H1 (cell line): ENCODE measurements around the gene NAV3. TPM values are rescaled to one million over a fixed set of nuclear protein-coding genes. Genes with fewer than 3 reads are reported as not detected.

ENCODE experiments used
- CTCF ChIA-PET: fragments of 300-600 bp; sonication (Branson Sonifier 250); formaldehyde crosslinking; loops from one replicate; lab custom pipeline; 2021; ENCODE audit not compliant: partially characterized antibody; lab: Charles Lee
- POLR2A ChIA-PET: fragments of 300-600 bp; sonication (Branson Sonifier 250); formaldehyde crosslinking; loops from one replicate; lab custom pipeline; 2021; ENCODE audit warnings: inconsistent platforms; ENCODE audit not compliant: partially characterized antibody; lab: Charles Lee
- DNase-seq, 2 experiments: peaks; one replicate each; pipeline versions ENCODE4 v3.0.0 to v3.0.0-alpha.2; 2010 to 2022; ENCODE audit warnings: low spot score in 2 of 2, low read depth in 1 of 2, mixed read lengths in 1 of 2
- FAIRE-seq: peaks from 2 replicates; lab custom pipeline; 2011; peaks lifted over from hg19 to GRCh38; lab: Jason Lieb, UNC
- H2AFZ ChIP-seq: 2 replicates; pipeline ENCODE4 v1.8.1; 2012; ENCODE audit warnings: low read length, inconsistent platforms
- H2AK5ac ChIP-seq: 2 replicates; pipeline ENCODE4 v1.6.1; 2013; ENCODE audit warnings: low read depth, low read length
- H2BK120ac ChIP-seq: replicated peaks from 2 replicates; pipeline ENCODE3; 2013; ENCODE audit warnings: low read depth, low read length, inconsistent platforms
- H2BK12ac ChIP-seq: 2 replicates; pipeline ENCODE4 v1.6.1; 2013; ENCODE audit warnings: low read depth, low read length
- H2BK15ac ChIP-seq: 2 replicates; pipeline ENCODE4 v1.6.1; 2013; ENCODE audit warnings: low read length
- H2BK20ac ChIP-seq: 2 replicates; pipeline ENCODE4 v1.6.1; 2013; ENCODE audit warnings: low read length
- H2BK5ac ChIP-seq: 2 replicates; pipeline ENCODE4 v1.6.1; 2013; ENCODE audit warnings: low read depth, low read length
- H3K14ac ChIP-seq: 2 replicates; pipeline ENCODE4 v1.6.1; 2013; ENCODE audit warnings: inconsistent platforms; ENCODE audit not compliant: insufficient read length
- H3K18ac ChIP-seq: 2 replicates; pipeline ENCODE4 v1.6.1; 2013; ENCODE audit warnings: low read length; ENCODE audit errors: extremely low read depth
- H3K23ac ChIP-seq: 2 replicates; pipeline ENCODE4 v1.6.1; 2013; ENCODE audit warnings: inconsistent platforms; ENCODE audit not compliant: insufficient read length
- H3K23me2 ChIP-seq: 2 replicates; pipeline ENCODE4 v1.6.1; 2013; ENCODE audit warnings: low read depth, low read length
- H3K27ac ChIP-seq: 2 replicates; pipeline ENCODE4 v1.6.1; 2011; ENCODE audit warnings: low read depth, low read length, inconsistent platforms
- H3K27me3 ChIP-seq, 4 experiments: replicated peaks in 1 of 4; 1 replicate in 1 of 4; 2 replicates in 3 of 4; pipeline versions ENCODE4 v1.6.1 to v1.8.1; 2011 to 2013; ENCODE audit warnings: low read length in 3 of 4, mild to moderate bottlenecking in 3 of 4, inconsistent platforms in 2 of 4, mixed read lengths in 2 of 4, moderate library complexity in 1 of 4; ENCODE audit not compliant: control insufficient read depth in 3 of 4, insufficient read depth in 3 of 4; ENCODE audit errors: extremely low read depth in 1 of 4
- H3K36me3 ChIP-seq, 4 experiments: 2 replicates each; pipeline versions ENCODE4 v1.6.1 to v1.8.1; 2011 to 2013; ENCODE audit warnings: mild to moderate bottlenecking in 4 of 4, low read length in 3 of 4, moderate library complexity in 2 of 4, control low read depth in 1 of 4, inconsistent platforms in 1 of 4; ENCODE audit not compliant: insufficient read depth in 4 of 4, control insufficient read depth in 2 of 4
- H3K4ac ChIP-seq: replicated peaks from 2 replicates; pipeline ENCODE3; 2013; ENCODE audit warnings: low read length, low read depth, mixed read lengths, inconsistent platforms; ENCODE audit not compliant: insufficient read length
- H3K4me1 ChIP-seq, 4 experiments: replicated peaks in 1 of 4; 1 replicate in 1 of 4; 2 replicates in 3 of 4; pipeline versions ENCODE4 v1.6.1 to v1.8.1; 2011 to 2013; ENCODE audit warnings: low read length in 3 of 4, inconsistent platforms in 2 of 4, mixed read lengths in 1 of 4; ENCODE audit not compliant: insufficient read depth in 4 of 4, control insufficient read depth in 3 of 4
- H3K4me2 ChIP-seq, 2 experiments: 2 replicates each; pipeline versions ENCODE4 v1.6.1 to v1.8.1; 2011 to 2013; ENCODE audit warnings: low read depth in 2 of 2, low read length in 2 of 2, control low read depth in 1 of 2, inconsistent platforms in 1 of 2, mild to moderate bottlenecking in 1 of 2; ENCODE audit not compliant: insufficient read depth in 1 of 2
- H3K4me3 ChIP-seq, 4 experiments: fragments of 200-600, 300-600 bp in 1 of 4; sonication (generic), shearing (Covaris generic), sonication (Bioruptor Twin) in 1 of 4; 2 replicates each; pipeline versions ENCODE4 v1.5.1 to v1.8.1; 2011 to 2016; ENCODE audit warnings: low read length in 4 of 4, low read depth in 3 of 4, control low read depth in 2 of 4, inconsistent platforms in 2 of 4, mild to moderate bottlenecking in 2 of 4, mixed read lengths in 1 of 4, moderate library complexity in 1 of 4; ENCODE audit not compliant: insufficient read depth in 2 of 4; ENCODE audit errors: extremely low read depth in 1 of 4
- H3K56ac ChIP-seq: replicated peaks from 2 replicates; pipeline ENCODE3; 2013; ENCODE audit warnings: low read depth, mild to moderate bottlenecking, mixed read lengths, low read length, inconsistent platforms; ENCODE audit not compliant: insufficient read length
- H3K79me1 ChIP-seq: 2 replicates; pipeline ENCODE4 v1.6.1; 2013; ENCODE audit warnings: low read depth, low read length, control low read depth
- H3K79me2 ChIP-seq, 2 experiments: 2 replicates each; pipeline versions ENCODE4 v1.6.1 to v1.8.1; 2012 to 2013; ENCODE audit warnings: low read length in 2 of 2, mild to moderate bottlenecking in 2 of 2, inconsistent platforms in 1 of 2; ENCODE audit not compliant: insufficient read depth in 2 of 2, control insufficient read depth in 1 of 2
- H3K9ac ChIP-seq, 4 experiments: replicated peaks in 1 of 4; 1 replicate in 1 of 4; 2 replicates in 3 of 4; pipeline versions ENCODE4 v1.6.1 to v1.8.1; 2011 to 2013; ENCODE audit warnings: low read depth in 3 of 4, low read length in 3 of 4, control low read depth in 2 of 4, mild to moderate bottlenecking in 2 of 4, moderate library complexity in 2 of 4, inconsistent platforms in 1 of 4; ENCODE audit errors: extremely low read depth in 1 of 4
- H3K9me3 ChIP-seq, 2 experiments: 2 replicates each; pipeline versions ENCODE4 v1.6.1 to v1.8.1; 2012 to 2013; ENCODE audit warnings: mild to moderate bottlenecking in 2 of 2, moderate library complexity in 2 of 2, control low read depth in 1 of 2, inconsistent platforms in 1 of 2, low read depth in 1 of 2, low read length in 1 of 2, mixed read lengths in 1 of 2; ENCODE audit not compliant: insufficient read depth in 2 of 2
- H4K20me1 ChIP-seq, 2 experiments: replicated peaks in 1 of 2; 2 replicates each; pipeline versions ENCODE3 to v1.8.1; 2011 to 2013; ENCODE audit warnings: inconsistent platforms in 2 of 2, low read length in 2 of 2, mild to moderate bottlenecking in 1 of 2; ENCODE audit not compliant: insufficient read depth in 2 of 2, control insufficient read depth in 1 of 2
- H4K5ac ChIP-seq: 2 replicates; pipeline ENCODE4 v1.6.1; 2013; ENCODE audit warnings: low read length, low read depth, mixed read lengths, inconsistent platforms; ENCODE audit not compliant: insufficient read length
- H4K8ac ChIP-seq: 2 replicates; pipeline ENCODE4 v1.8.0; 2013; ENCODE audit warnings: mild to moderate bottlenecking, moderate library complexity, low read length, inconsistent platforms; ENCODE audit not compliant: insufficient read depth; ENCODE audit errors: extremely low read depth
- H4K91ac ChIP-seq: replicated peaks from 2 replicates; pipeline ENCODE3; 2013; ENCODE audit warnings: low read length, mixed read lengths, inconsistent platforms; ENCODE audit not compliant: insufficient read length
- CEBPB ChIP-seq: IDR thresholded peaks from 2 replicates; pipeline ENCODE4 v1.6.1; 2012; ENCODE audit warnings: low read depth, low read length
- EP300 ChIP-seq, 2 experiments: IDR thresholded peaks; 1 replicate in 1 of 2; 2 replicates in 1 of 2; pipeline ENCODE4 v1.6.1; 2011 to 2012; ENCODE audit warnings: low read depth in 2 of 2, low read length in 2 of 2, mild to moderate bottlenecking in 2 of 2, borderline replicate concordance in 1 of 2, inconsistent platforms in 1 of 2, moderate library complexity in 1 of 2
- HDAC2 ChIP-seq, 2 experiments: fragments of 300-600 bp in 1 of 2; sonication (generic) in 1 of 2; IDR thresholded peaks; 2 replicates each; pipeline ENCODE4 v1.6.1; 2011 to 2012; ENCODE audit warnings: low read depth in 2 of 2, low read length in 2 of 2, mild to moderate bottlenecking in 2 of 2, moderate library complexity in 2 of 2, borderline replicate concordance in 1 of 2, inconsistent platforms in 1 of 2
- NRF1 ChIP-seq: IDR thresholded peaks from 2 replicates; pipeline ENCODE4 v1.6.1; 2011; ENCODE audit warnings: mild to moderate bottlenecking, low read depth, low read length, improper control_type of control experiment
- RAD21 ChIP-seq, 2 experiments: IDR thresholded peaks in 1 of 2; conservative IDR thresholded peaks in 1 of 2; 2 replicates each; pipeline ENCODE4 v1.6.1; 2011; ENCODE audit warnings: low read depth in 2 of 2, low read length in 2 of 2, improper control_type of control experiment in 1 of 2, inconsistent platforms in 1 of 2, mild to moderate bottlenecking in 1 of 2, moderate library complexity in 1 of 2
- SIN3A ChIP-seq, 2 experiments: IDR thresholded peaks in 1 of 2; conservative IDR thresholded peaks in 1 of 2; 2 replicates each; pipeline ENCODE4 v1.6.1; 2011 to 2012; ENCODE audit warnings: low read length in 2 of 2, improper control_type of control experiment in 1 of 2, low read depth in 1 of 2, mild to moderate bottlenecking in 1 of 2
- TAF7 ChIP-seq: optimal IDR thresholded peaks from 2 replicates; pipeline ENCODE3; 2011; ENCODE audit warnings: low read depth, mild to moderate bottlenecking, inconsistent platforms, low read length, moderate library complexity, borderline replicate concordance
- ZNF274 ChIP-seq: IDR thresholded peaks from 2 replicates; pipeline ENCODE4 v1.7.0; 2012; ENCODE audit warnings: low read length, borderline replicate concordance; ENCODE audit errors: extremely low read depth
- WGBS, 2 experiments: shearing (Covaris generic) in 1 of 2; methylation state at CpG; one replicate each; pipeline versions ENCODE4 v1.1.6 to v1.1.7; 2013 to 2015; ENCODE audit warnings: low lambda C conversion rate in 2 of 2, mixed read lengths in 2 of 2, inconsistent platforms in 1 of 2, low coverage in 1 of 2, missing lambda C conversion rate in 1 of 2; ENCODE audit not compliant: insufficient replicate concordance in 2 of 2, insufficient coverage in 1 of 2, insufficient read length in 1 of 2; ENCODE audit errors: extremely low coverage in 1 of 2, missing lambda C conversion rate in 1 of 2; 5-methylcytosine and 5-hydroxymethylcytosine counted together
- polyA plus RNA-seq, 7 experiments: library from polyadenylated mRNA; depleted of rRNA in 3 of 7; stranded (reverse) in 5 of 7; unstranded in 2 of 7; fragments of >200 nt in 5 of 7; fragments of 200-250 nt in 2 of 7; gene quantifications; 1 replicate in 5 of 7; 2 replicates in 1 of 7; 4 replicates in 1 of 7; pipeline versions ENCODE4 v1.2.1 to v1.2.3, GENCODE V29; 2011 to 2013; ENCODE audit warnings: missing spikeins in 2 of 7, mixed read lengths in 2 of 7
- total RNA-seq: library from RNA; stranded (reverse); fragmentation: NEBNext Ultra II Directional; extraction: Animal tissue kit (Norgen Biotek cat#: 25700); gene quantifications from 2 replicates; pipeline ENCODE4 v1.2.1, GENCODE V29; 2021
- TF ChIP-seq, protein P1 (sequence below), 3 experiments: IDR thresholded peaks; 1 replicate in 2 of 3; 2 replicates in 1 of 3; pipeline versions ENCODE4 v1.5.1 to v1.6.1; 2011; ENCODE audit warnings: low read length in 3 of 3, mild to moderate bottlenecking in 3 of 3, inconsistent platforms in 2 of 3, low read depth in 1 of 3, moderate library complexity in 1 of 3; ENCODE audit not compliant: insufficient read depth in 1 of 3; ENCODE audit errors: control extremely low read depth in 1 of 3

NAV3 gene
- total and polyA plus RNA-seq, 2 of the 8 experiments (the other 6 are each of a cell fraction or from before 2014, with no cell fraction given): 0.47 to 5.0 TPM

DNA sequence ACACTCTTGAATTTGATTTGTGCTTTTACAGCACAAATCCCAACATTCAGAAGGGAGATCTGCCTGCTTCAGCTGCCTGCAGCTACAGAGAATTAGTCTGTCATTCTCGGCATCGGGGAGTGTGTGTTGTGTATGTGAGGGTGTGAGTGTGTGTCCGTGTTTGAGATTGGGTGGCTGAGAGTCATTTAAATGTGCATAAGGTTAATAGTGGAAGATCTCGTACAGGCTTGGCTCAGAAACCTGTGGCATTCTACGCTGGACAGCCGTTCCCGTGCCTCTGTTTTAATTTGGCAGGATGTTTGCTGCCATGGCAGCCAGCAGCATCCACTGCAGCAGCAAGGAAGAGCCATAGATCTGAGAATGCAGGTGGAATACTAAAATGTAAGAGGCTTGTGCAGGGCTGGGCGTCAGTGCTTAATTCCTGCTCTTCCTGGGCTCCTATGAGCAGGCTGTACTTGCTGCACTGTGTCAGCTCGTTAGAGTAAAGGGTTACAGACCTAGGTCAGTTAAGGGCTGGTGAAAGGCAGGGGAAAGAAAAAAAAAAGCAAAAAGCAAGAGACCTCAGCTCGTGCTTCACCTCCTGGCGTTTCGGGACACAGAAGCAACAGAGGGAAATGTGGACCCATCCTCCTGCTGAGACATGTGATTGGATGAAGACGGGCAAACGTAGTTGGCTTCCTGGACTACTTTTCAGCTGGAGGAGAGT is 205.4 kb downstream of the NAV3 start:
- H2BK15ac ChIP-seq: no peak overlapping the region
- no peak for DNase-seq
- H3K79me1 ChIP-seq: no peaks in the 10 kb centered on the region
- H3K27me3 ChIP-seq: no peaks in the 10 kb centered on the region
- H3K23me2 ChIP-seq: no peaks in the 10 kb centered on the region
- no peak overlapping the region for H3K4me3 ChIP-seq
- H3K4me1 ChIP-seq: no peaks in the 10 kb centered on the region
- no peaks in the 10 kb centered on the region for H3K9me3 ChIP-seq
- POLR2A ChIA-PET: no interaction called here
- no peaks in the 10 kb centered on the region for H3K79me2 ChIP-seq
- no peak overlapping the region for H4K5ac ChIP-seq
- H3K23ac ChIP-seq: no peak overlapping the region
- no peak overlapping the region for H2BK12ac ChIP-seq
- H2AK5ac ChIP-seq: no peak overlapping the region
- FAIRE-seq: no peak
- H4K8ac ChIP-seq: no peak overlapping the region
- no peaks in the 10 kb centered on the region for H4K20me1 ChIP-seq
- H3K9ac ChIP-seq: no peak overlapping the region
- H3K4me2 ChIP-seq: no peak overlapping the region
- no peak overlapping the region for H4K91ac ChIP-seq
- H3K56ac ChIP-seq: no peak overlapping the region
- CTCF ChIA-PET: interaction anchor here (0.9 to 1.4 kb wide), 4 partner anchors 10 to 546 kb away, joined by 3 read pairs; no protein-coding TSS in a partner anchor
- no peak overlapping the region for H3K4ac ChIP-seq
- no peak overlapping the region for H2AFZ ChIP-seq
- 83% methylated on average over 14 of the region's 14 CpGs; no CpG with 5 or more reads in 1 of the 2 experiments for WGBS, 2 experiments
- no peak overlapping the region for H3K14ac ChIP-seq
- H3K27ac ChIP-seq: no peak overlapping the region
- no peak overlapping the region for H3K18ac ChIP-seq
- H2BK120ac ChIP-seq: no peak overlapping the region
- no peak overlapping the region for H2BK5ac ChIP-seq
- no peak overlapping the region for H2BK20ac ChIP-seq
- H3K36me3 ChIP-seq: no peaks in the 10 kb centered on the region
- TF ChIP-seq NRF1 (no peak), HDAC2 (IDR thresholded peaks at IDR 0.05; ENCODE audit: borderline replicate concordance in 1 of 2, low read depth in 2 of 2, low read length in 2 of 2) (no peak), ZNF274 (no peak), TAF7 (no peak), SIN3A (conservative IDR thresholded peaks at IDR 0.05 in 1 of 2, IDR thresholded peaks at IDR 0.05 in 1 of 2; ENCODE audit: low read depth in 1 of 2, low read length in 2 of 2) (no peak), EP300 (IDR thresholded peaks at IDR 0.05; ENCODE audit: borderline replicate concordance in 1 of 2, low read depth in 2 of 2, low read length in 2 of 2) (no peak), CEBPB (no peak), RAD21 (IDR thresholded peaks at IDR 0.05 in 1 of 2, conservative IDR thresholded peaks at IDR 0.05 in 1 of 2; ENCODE audit: low read depth in 2 of 2, low read length in 2 of 2) (no peak)
- TF ChIP-seq, protein P1, sequence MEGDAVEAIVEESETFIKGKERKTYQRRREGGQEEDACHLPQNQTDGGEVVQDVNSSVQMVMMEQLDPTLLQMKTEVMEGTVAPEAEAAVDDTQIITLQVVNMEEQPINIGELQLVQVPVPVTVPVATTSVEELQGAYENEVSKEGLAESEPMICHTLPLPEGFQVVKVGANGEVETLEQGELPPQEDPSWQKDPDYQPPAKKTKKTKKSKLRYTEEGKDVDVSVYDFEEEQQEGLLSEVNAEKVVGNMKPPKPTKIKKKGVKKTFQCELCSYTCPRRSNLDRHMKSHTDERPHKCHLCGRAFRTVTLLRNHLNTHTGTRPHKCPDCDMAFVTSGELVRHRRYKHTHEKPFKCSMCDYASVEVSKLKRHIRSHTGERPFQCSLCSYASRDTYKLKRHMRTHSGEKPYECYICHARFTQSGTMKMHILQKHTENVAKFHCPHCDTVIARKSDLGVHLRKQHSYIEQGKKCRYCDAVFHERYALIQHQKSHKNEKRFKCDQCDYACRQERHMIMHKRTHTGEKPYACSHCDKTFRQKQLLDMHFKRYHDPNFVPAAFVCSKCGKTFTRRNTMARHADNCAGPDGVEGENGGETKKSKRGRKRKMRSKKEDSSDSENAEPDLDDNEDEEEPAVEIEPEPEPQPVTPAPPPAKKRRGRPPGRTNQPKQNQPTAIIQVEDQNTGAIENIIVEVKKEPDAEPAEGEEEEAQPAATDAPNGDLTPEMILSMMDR (IDR thresholded peaks at IDR 0.05; ENCODE audit: control extremely low read depth in 1 of 3, insufficient read depth in 1 of 3, low read depth in 1 of 3, low read length in 3 of 3): no peak
